ENCODE data around the gene SLC26A11.

Gene SLC26A11

DNA sequence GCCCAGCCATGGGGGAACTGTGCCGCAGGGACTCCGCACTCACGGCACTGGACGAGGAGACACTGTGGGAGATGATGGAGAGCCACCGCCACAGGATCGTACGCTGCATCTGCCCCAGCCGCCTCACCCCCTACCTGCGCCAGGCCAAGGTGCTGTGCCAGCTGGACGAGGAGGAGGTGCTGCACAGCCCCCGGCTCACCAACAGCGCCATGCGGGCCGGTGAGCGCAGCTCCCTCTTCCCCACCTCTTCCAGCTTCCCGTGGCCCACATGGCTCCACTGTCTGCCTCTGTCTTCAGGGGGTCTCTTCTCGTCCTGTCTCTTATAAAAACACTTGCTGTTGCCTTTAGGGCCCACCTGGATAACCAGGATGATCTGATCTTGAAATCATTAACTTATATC, 38.8 kb upstream of the SLC26A11 start:
- TF ChIP-seq, protein P1, sequence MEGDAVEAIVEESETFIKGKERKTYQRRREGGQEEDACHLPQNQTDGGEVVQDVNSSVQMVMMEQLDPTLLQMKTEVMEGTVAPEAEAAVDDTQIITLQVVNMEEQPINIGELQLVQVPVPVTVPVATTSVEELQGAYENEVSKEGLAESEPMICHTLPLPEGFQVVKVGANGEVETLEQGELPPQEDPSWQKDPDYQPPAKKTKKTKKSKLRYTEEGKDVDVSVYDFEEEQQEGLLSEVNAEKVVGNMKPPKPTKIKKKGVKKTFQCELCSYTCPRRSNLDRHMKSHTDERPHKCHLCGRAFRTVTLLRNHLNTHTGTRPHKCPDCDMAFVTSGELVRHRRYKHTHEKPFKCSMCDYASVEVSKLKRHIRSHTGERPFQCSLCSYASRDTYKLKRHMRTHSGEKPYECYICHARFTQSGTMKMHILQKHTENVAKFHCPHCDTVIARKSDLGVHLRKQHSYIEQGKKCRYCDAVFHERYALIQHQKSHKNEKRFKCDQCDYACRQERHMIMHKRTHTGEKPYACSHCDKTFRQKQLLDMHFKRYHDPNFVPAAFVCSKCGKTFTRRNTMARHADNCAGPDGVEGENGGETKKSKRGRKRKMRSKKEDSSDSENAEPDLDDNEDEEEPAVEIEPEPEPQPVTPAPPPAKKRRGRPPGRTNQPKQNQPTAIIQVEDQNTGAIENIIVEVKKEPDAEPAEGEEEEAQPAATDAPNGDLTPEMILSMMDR (IDR thresholded peaks at IDR 0.05): no peak

DNA sequence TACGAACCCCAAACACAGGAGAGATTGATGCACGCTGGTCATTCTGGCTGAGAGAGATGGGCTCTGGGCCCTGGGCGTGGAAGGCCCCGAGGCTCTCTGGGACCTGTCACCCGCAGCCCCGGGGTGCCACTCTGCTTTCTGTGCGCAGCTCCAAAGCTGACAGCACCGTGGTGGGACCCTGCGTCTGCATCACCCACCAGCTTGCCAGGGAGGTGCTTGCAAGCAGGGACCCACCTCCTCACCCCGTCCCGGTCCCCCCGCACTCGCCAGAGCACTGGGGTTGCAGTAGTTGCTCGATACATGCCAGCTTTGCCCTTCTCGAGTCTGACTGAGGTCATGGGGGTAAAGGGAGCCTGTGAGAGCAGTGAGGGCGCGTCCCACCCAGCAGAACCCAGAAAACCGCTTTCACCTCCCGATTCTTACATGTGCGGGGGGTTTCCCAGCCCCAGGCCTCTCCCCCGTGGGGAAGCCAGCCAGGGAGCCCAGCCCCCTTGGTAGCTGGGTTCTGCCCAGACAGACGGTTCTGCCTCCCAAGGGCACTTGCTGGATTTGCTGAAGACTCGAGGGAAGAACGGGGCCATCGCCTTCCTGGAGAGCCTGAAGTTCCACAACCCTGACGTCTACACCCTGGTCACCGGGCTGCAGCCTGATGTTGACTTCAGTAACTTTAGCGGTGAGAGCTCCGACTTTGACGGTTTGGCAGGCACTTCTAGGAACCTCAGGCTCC, 37.9 kb upstream of the SLC26A11 start:
- TF ChIP-seq, protein P1 (IDR thresholded peaks at IDR 0.05): no peak

DNA sequence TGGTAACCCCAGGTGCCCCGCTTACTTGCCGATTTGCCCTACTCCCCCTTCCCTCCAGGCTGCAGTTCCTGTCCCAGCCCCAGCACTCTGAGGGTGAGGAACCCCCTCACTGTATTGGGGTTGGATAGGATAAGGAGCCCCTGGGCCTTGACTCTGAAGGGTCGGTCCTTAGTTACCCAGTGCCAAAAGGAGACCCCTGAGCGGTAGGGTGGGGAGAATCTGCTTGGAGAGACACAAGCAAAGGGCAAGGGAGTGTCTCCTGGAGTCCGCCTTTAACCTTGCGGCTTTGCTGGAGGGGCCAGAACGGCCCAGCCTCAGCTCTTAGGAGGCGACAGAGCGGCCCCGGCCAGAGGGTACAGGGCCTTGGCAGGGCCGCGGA, 37.4 kb upstream of the SLC26A11 start:
- TF ChIP-seq, protein P1 (IDR thresholded peaks at IDR 0.05): no peak

DNA sequence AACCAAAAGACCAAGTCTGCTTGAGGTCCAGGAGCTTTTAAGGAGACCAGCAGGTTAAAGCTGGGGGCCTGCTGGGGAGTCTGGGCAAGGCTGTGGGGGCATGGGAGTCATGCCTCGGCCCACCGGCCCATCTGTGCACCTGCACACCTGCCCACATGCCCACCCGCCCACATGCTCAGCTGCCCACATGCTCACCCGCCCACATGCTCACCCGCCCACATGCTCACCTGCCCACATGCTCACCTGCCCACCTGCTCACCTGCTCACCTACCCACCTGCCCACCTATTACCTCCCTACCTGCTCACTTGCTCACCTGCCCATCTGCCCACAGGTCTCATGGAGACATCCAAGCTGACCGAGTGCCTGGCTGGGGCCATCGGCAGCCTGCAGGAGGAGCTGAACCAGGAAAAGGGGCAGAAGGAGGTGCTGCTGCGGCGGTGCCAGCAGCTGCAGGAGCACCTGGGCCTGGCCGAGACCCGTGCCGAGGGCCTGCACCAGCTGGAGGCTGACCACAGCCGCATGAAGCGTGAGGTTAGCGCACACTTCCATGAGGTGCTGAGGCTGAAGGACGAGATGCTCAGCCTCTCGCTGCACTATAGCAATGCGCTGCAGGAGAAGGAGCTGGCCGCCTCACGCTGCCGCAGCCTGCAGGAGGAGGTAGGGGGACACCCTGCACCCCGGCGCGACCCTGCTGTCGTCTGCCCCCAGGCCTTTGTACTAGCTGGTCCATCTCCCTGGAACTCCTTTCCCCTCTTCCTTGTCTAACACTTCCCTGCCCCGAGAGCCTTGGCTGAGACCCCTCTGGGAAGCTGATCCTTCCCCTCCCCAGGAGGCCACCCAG, 36.4 kb upstream of the SLC26A11 start:
- TF ChIP-seq, protein P1 (IDR thresholded peaks at IDR 0.05): no peak

DNA sequence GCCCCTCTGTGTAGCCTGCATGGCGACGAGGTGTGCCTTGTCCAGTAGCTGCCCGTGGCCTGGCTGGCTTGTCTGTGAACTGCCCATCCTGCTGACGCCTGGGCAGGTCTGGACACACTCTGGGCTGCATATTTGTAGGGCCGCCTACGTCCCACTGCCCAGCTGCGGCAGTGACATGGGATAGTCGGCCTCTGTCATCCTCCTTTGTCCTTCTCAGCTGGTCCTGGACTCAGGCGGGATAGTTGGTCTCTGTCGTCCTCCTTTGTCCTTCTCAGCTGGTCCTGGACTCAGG, 35.9 kb upstream of the SLC26A11 start:
- TF ChIP-seq, protein P1 (IDR thresholded peaks at IDR 0.05): no peak

DNA sequence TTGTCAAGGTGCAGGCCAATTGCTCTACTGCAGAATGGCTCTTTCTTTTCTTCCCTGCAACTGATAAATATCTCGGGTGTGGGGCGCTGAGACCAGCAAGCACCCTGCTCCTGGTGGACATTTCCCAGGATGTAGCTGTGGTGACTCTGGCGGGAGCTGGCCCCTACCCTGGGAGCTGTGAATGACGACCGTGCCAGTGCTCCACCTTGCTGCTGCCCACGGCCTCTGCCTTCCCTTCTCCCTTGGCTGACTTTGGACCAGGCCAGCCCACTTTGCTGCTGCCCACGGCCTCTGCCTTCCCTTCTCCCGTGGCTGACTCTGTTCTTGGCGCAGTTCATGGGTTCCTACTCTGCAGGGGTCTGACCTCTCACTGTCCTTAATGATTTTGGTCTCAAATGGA, 34.3 kb upstream of the SLC26A11 start:
- TF ChIP-seq, protein P1 (IDR thresholded peaks at IDR 0.05): no peak

DNA sequence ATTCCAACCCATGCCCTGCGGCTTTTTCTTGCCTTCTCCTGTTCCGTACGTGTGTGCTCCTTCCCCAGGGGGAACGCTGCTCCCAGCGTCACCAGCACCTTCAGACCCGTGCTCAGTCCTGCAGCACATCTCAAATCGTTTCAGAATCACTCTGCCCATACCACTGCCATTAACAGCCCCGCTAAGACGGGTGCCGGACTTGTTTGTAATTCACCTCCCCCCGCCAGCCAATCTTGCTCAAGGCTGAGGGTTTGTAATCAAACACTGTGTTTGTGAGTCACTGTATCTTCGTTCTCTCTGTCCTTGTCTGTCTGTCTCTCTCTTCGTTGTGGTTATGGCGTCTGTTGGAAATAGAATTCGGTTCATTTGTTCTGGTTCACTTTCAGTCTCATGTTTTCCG, 33.1 kb upstream of the SLC26A11 start:
- TF ChIP-seq, protein P1 (IDR thresholded peaks at IDR 0.05): no peak

Data from LNCAP (cell line).